GM21515 (cell line): ENCODE measurements around the gene ZNF417.
"Not testable (repeated sequence)": the region's sequence is repeated elsewhere in the genome, so short reads cannot be mapped to it uniquely, and the experiment has no call there.

Experiments used
- ATAC-seq: cut with Tn5 transposase; IDR thresholded peaks from one replicate; pipeline ENCODE4 v1.9.1; 2021; ENCODE audit not compliant: unreplicated experiment

Gene ZNF417

GRCh38 chr19:57888107-57888559 is 28.3 kb downstream of the ZNF417 start:
- ATAC-seq: no peak

GRCh38 chr19:57887195-57887941 is 29.0 kb downstream of the ZNF417 start:
- ATAC-seq: no peak

GRCh38 chr19:57886046-57886445 is 30.3 kb downstream of the ZNF417 start:
- ATAC-seq: no peak

- ATAC-seq: not testable (repeated sequence)
Measured at GRCh38 chr19:57873883-57874799, 42.3 kb downstream of the ZNF417 start.

GRCh38 chr19:57872450-57872849 is 43.9 kb downstream of the ZNF417 start:
- no peak for ATAC-seq

- no peak for ATAC-seq
Measured at GRCh38 chr19:57870225-57870624, 46.2 kb downstream of the ZNF417 start.

- ATAC-seq: not testable (repeated sequence)
Measured at GRCh38 chr19:57869655-57870054, 46.7 kb downstream of the ZNF417 start.

- no peak for ATAC-seq
Measured at GRCh38 chr19:57867868-57868492, 48.4 kb downstream of the ZNF417 start.
